ENCODE results near the gene PJVK.
A peak's percentile ranks its signal among the peaks of the same experiment; 100 is the strongest.

The PJVK gene

DNA sequence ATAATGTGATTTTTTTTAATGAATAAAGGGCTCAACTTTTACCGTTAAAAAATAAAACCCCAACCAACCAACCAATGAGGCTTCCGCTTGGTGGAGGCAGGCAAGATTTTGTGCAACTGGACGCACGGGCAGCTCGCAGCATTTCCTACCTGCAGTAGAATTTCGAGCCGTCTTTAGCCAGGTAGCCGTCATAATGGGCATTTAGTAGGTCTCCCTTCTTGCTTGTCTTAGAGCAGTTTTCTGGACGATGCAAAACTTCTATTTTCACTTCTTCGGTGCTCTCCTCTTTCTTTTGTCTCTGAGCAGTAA, 26.9 kb downstream of the PJVK start:
- Histone ChIP-seq H3K9ac (peak overlapping the region; percentile 85), H3K27me3 (no peaks in the 10 kb centered on the region), H3K4me2 (peak overlapping the region; percentile 91), H3K9me3 (no peaks in the 10 kb centered on the region), H3K36me3 (0 out of 2 replicates have a peak, but pooled peaks cover 4% of the 10 kb centered on the region), H3K27ac (peak overlapping the region; percentile 91), H4K20me1 (peaks cover 25% of the 10 kb centered on the region), H3K4me1 (peaks cover 56% of the 10 kb centered on the region), H3K4me3 (peak overlapping the region; percentile 73)
- no peak for TF ChIP-seq Cebpa-rat (IDR thresholded peaks at IDR 0.05)

DNA sequence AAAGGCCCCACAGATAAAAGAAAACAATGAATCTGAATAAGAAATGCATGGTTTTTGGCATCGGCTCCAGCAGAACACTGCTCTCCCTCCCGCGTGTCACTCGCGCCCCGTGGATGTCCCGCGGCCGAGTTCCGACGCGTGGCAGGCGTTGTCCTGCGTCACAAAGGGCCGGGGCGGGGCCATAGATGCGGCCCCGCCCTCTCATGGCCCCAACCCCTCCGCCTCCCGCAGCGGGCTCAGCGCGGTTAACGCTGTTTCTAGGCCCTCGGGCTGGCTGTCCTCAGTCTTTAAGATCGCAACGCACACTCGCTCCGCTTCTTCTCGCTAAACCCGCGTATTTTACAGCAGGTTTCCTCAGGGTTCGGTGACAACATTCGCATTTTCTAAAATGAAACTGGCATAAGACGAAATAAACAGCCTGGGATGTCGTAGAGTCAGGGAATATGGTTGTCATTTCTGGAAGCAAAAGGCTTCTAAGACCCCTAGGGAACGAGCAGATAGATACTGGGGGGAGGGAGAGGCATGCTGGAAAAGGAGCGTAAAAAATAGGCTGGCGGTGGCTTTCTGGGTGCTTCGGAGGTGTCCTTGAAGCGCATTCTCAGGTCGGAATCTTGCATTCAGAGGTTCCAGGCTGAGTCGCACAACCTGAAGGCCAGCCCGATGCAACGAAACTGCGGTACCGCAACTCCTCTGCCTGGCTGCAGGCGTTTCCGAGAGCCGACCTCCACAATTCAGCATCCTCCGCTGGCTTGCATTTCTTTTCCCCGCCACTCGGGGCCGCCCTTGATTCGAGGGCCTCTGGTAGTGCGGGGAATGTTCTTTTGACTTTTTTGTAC, 27.5 kb downstream of the PJVK start, which contains the start of gene FKBP7:
Gene FKBP7 (minus strand): TSS at position 162 of the 836 bp plus-strand sequence. CDS start 101 bp downstream, at position 61.
- no peaks in the 10 kb centered on the region for H3K27me3 ChIP-seq
- peak within 1 kb of the TSS; percentile 73 for H3K4me3 ChIP-seq
- peak within 1 kb of the TSS; percentile 91 for H3K27ac ChIP-seq
- H3K9me3 ChIP-seq = no peaks in the 10 kb centered on the region
- peak within 1 kb of the TSS; percentile 85 for H3K9ac ChIP-seq
- peaks cover 26% of the 10 kb centered on the region for H4K20me1 ChIP-seq
- peaks cover 60% of the 10 kb centered on the region for H3K4me1 ChIP-seq
- H3K4me2 ChIP-seq = peak within 1 kb of the TSS; percentile 91
- no peak for TF ChIP-seq Cebpa-rat (IDR thresholded peaks at IDR 0.05)
- H3K36me3 ChIP-seq = no peaks in the 10 kb centered on the region

DNA sequence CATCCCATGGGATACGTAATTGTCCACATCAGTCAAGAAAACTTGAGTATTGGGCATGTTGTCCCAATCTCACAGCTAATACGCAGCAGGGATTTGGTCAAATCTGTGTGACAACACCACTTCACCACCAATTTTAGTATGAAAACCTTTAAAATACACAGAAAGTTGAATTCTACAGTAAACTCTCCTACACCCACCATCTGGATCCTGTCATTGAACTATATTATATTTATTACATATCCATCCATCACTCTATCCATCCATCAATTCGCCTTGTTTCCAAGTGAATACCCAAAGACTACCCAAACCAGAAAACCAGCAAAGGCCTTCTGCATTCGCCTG, 28.1 kb downstream of the PJVK start:
- no peak for TF ChIP-seq Cebpa-rat (IDR thresholded peaks at IDR 0.05)
- Histone ChIP-seq H3K4me2 (peak overlapping the region; percentile 91), H4K20me1 (peaks cover 32% of the 10 kb centered on the region), H3K9me3 (no peaks in the 10 kb centered on the region), H3K4me3 (peak overlapping the region; percentile 73), H3K9ac (0 out of 2 replicates have a peak overlapping the region, but pooled peaks have one; percentile 85), H3K4me1 (peaks cover 65% of the 10 kb centered on the region), H3K36me3 (no peaks in the 10 kb centered on the region), H3K27ac (no peak overlapping the region), H3K27me3 (no peaks in the 10 kb centered on the region)

DNA sequence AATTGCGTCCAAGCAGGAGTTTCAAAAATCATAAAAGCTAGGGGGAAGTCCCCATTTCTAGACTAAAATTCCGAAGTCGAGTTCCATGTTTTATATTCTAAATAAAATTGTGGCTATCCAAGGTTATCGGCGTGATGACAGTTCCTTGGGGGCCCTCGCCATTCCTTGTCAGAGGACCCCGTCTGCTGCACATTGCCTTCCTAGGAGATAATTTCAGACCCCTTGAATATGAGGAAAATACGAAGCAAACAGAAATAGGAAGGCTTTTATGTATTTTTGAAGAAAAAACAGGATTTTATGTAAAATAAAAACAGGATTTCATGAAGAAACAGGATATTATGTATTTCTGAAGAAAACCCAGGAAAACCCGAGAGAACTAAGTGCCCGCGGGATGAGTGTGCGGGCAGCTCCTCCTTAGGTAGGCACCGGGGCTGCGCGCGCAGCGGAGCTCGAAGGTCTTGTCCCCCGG, 28.6 kb downstream of the PJVK start:
- Histone ChIP-seq H3K9me3 (no peaks in the 10 kb centered on the region), H3K36me3 (no peaks in the 10 kb centered on the region), H3K9ac (peak overlapping the region; percentile 87), H3K4me1 (peaks cover 66% of the 10 kb centered on the region), H3K27ac (peak overlapping the region; percentile 88), H4K20me1 (peaks cover 37% of the 10 kb centered on the region), H3K27me3 (no peaks in the 10 kb centered on the region), H3K4me3 (peak overlapping the region; percentile 78), H3K4me2 (peak overlapping the region; percentile 91)
- no peak for TF ChIP-seq Cebpa-rat (IDR thresholded peaks at IDR 0.05)

DNA sequence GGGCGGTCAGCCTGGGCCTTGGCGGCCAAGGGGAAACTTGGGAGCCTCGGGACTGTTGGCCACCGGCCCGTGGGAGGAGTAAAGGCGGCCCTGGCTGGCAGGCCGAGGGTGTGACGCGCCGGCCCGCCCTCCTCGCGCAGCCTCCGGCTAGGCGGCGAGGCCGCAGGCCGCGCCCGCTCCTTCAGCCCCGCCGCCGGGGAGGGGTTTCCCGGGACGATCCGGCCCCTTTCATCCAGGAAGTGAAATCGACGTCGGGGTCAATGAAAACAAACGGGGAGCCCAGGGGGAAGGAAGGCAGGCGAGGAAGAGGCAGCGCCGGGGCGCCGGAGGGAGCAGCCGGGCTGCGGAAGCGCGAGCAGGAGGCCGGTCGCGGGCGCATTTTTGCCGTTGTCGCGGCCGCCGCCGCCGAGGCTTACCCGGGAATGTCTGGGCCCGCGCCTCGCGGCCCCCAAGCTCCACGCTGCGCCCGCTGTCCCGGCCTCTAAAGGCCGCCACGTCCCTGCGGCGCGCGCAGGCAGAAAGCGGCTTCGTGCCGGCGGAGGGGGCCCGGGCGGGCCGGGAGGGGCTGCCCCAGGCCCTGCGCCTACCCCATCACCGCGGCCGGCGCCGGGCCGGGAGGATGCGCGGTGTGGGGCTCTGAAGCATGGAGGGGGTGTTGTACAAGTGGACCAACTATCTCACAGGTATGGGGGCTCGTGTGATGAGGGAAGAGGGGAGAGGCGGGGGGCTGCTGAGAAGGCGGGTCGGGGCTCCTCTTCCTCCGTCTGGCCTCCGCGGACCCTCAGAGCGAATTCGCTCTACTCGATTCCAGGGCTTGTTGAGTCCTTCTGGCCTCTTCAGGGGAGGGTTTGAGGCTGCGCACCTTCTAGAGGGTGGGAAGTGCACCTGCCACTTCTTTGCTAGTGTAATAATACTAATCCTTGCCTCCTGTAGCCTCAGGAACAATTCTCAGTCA, 29.3 kb downstream of the PJVK start, which contains the start of gene PLEKHA3:
Gene PLEKHA3 (plus strand): TSS at position 231 of the 955 bp plus-strand sequence. CDS start 413 bp downstream, at position 644.
- peak within 1 kb of the TSS; percentile 88 for H3K27ac ChIP-seq
- 0 out of 2 replicates have a peak, but pooled peaks cover 6% of the 10 kb centered on the region for H3K36me3 ChIP-seq
- TF ChIP-seq Cebpa-rat (IDR thresholded peaks at IDR 0.05) = no peak
- H3K27me3 ChIP-seq = no peaks in the 10 kb centered on the region
- H3K9me3 ChIP-seq = no peaks in the 10 kb centered on the region
- peak within 1 kb of the TSS; percentile 91 for H3K4me2 ChIP-seq
- H3K4me3 ChIP-seq = peak within 1 kb of the TSS; percentile 78
- peaks cover 44% of the 10 kb centered on the region for H4K20me1 ChIP-seq
- peaks cover 64% of the 10 kb centered on the region for H3K4me1 ChIP-seq
- H3K9ac ChIP-seq = peak within 1 kb of the TSS; percentile 87

DNA sequence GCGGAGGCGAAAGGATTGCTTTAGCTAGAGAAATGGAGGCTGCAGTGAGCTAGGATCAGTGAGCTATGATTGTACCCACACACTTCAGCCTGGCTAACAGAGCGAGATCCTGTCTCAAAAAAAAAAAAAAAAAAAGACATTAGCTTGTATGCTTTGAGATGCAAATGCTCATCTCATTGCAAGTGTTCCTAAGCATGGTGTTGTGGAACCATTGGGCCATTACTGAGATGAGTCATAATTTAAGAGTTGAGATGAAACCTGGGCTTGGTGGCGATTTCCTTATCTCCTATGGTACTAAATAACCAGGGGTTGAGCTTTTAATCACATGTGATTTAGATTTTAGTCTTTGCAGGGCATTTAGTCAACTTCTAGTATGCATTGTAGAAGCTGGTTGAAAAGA, 31.3 kb downstream of the PJVK start:
- Histone ChIP-seq H3K27ac (no peak overlapping the region), H3K4me2 (peak overlapping the region; percentile 91), H3K9me3 (no peaks in the 10 kb centered on the region), H4K20me1 (peaks cover 63% of the 10 kb centered on the region), H3K9ac (peak overlapping the region; percentile 10; the same call in 1 of the 2 replicates), H3K36me3 (peaks cover 25% of the 10 kb centered on the region), H3K4me1 (peaks cover 45% of the 10 kb centered on the region), H3K4me3 (no peak overlapping the region; the same call in 1 of the 2 replicates), H3K27me3 (no peaks in the 10 kb centered on the region)
- no peak for TF ChIP-seq Cebpa-rat (IDR thresholded peaks at IDR 0.05)

DNA sequence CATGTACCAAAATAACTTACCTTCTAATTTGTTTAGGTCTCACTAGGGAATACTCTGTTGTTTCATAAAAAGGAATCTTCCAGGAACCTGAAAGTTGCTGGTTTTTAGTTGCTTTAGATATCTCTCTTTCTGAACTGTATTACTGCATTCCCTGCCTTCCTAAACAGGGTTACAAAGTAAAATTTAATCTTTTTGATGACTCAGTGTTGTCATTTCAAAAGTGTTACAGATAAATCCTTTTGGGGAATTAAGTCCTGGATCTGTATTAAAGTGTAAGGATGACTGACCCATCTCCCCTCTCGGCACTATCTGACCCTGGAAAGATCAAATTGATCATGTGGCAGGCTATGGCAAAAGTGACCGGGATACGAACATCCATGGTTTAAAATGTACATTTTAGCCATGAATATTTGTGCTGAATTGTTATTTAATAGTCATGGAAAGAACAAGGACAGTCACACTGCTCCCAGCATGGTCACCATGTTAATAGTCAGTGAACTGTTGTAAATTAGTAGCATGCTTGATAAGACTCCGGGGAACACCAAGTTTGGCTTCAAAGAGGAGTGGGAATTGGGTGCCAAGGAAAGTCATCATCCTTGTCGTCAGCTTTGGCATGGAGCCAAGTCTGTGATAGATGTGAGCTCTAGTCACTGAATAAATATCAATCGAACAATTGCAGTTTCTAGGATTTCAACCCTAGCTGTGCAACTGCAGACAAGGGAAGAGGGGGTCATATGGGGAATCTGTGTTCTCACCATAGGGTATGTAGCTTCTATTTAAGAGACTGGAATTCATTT, 33.3 kb downstream of the PJVK start:
- Histone ChIP-seq H3K27ac (no peak overlapping the region), H4K20me1 (peaks cover 81% of the 10 kb centered on the region), H3K4me1 (peaks cover 37% of the 10 kb centered on the region), H3K4me2 (no peak overlapping the region), H3K27me3 (no peaks in the 10 kb centered on the region), H3K9ac (no peak overlapping the region), H3K9me3 (no peaks in the 10 kb centered on the region), H3K36me3 (peaks cover 44% of the 10 kb centered on the region), H3K4me3 (no peak overlapping the region)
- no peak for TF ChIP-seq Cebpa-rat (IDR thresholded peaks at IDR 0.05)

DNA sequence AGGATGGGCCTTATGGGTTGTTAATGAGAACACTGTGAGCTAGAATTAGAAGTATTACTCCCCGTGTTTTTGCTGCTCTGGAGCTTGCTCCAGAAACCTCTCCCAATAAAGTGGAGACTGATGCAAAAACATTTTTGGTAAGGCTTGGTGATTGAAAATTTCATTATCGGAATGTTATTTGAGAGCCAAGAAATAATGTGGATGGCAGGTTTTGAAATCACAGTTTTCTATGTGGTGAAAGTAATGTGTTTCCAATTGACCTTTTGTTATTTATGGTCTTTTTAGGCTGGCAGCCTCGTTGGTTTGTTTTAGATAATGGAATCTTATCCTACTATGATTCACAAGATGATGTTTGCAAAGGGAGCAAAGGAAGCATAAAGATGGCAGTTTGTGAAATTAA, 34.2 kb downstream of the PJVK start:
- H3K4me2 ChIP-seq = no peak overlapping the region
- H3K4me1 ChIP-seq = peaks cover 31% of the 10 kb centered on the region
- H3K9me3 ChIP-seq = no peaks in the 10 kb centered on the region
- H3K36me3 ChIP-seq = peaks cover 53% of the 10 kb centered on the region
- H3K27me3 ChIP-seq = no peaks in the 10 kb centered on the region
- TF ChIP-seq Cebpa-rat (IDR thresholded peaks at IDR 0.05) = no peak
- peaks cover 83% of the 10 kb centered on the region for H4K20me1 ChIP-seq
- no peak overlapping the region for H3K4me3 ChIP-seq
- H3K9ac ChIP-seq = no peak overlapping the region
- H3K27ac ChIP-seq = no peak overlapping the region

DNA sequence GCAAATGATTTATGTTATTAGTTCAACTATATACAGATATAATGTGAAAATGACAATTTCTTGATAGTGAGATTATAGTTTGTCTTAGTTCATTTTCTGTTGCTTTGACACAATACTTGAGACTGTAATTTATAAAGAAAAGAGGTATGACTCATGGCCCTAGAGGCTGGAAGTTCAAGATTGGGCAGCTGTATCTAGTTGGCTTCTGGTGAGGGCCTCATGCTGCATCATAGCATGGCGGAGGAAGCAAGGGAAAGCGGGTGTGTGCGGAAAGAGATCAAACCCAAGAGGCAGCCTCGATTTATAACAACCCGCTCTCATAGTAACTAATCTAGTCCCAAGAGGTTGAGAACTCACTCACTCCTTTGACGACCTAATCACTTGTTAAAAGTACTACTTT, 40.4 kb downstream of the PJVK start:
- Histone ChIP-seq H3K27me3 (no peaks in the 10 kb centered on the region), H4K20me1 (peaks cover 29% of the 10 kb centered on the region), H3K4me1 (no peaks in the 10 kb centered on the region), H3K9ac (no peak overlapping the region), H3K27ac (no peak overlapping the region), H3K4me2 (no peak overlapping the region), H3K36me3 (peaks cover 90% of the 10 kb centered on the region), H3K4me3 (no peak overlapping the region), H3K9me3 (no peaks in the 10 kb centered on the region)
- no peak for TF ChIP-seq Cebpa-rat (IDR thresholded peaks at IDR 0.05)
